HepG2 (cell line): ENCODE results near the gene PRKAR1A. TPM values are rescaled to one million over a fixed set of nuclear protein-coding genes. Genes with fewer than 3 reads are reported as not detected.

Experiments used
- CC2D1A ChIP-seq: sonication (generic); formaldehyde crosslinking; IDR thresholded peaks from 2 replicates; pipeline ENCODE4 v1.8.1; 2023; ENCODE audit warnings: mild to moderate bottlenecking, missing genetic modification reagents
- DZIP1 ChIP-seq: sonication (generic); formaldehyde crosslinking; IDR thresholded peaks from 2 replicates; pipeline ENCODE4 v1.5.0; 2020; ENCODE audit warnings: mild to moderate bottlenecking, missing genetic modification reagents
- E2F2 ChIP-seq: sonication (generic); formaldehyde crosslinking; IDR thresholded peaks from 2 replicates; pipeline ENCODE4 v1.4.0; 2020; ENCODE audit warnings: missing genetic modification reagents, borderline replicate concordance
- FOXK2 ChIP-seq: fragments of 450-650 bp; IDR thresholded peaks from 2 replicates; pipeline ENCODE4 v1.6.1; 2016
- LBX2 ChIP-seq: sonication (generic); formaldehyde crosslinking; IDR thresholded peaks from 2 replicates; pipeline ENCODE4 v1.5.0; 2020; ENCODE audit warnings: missing genetic modification reagents, mild to moderate bottlenecking, borderline replicate concordance
- MAFF ChIP-seq: IDR thresholded peaks from 2 replicates; pipeline ENCODE4 v1.6.1; 2011; ENCODE audit warnings: low read depth, low read length, improper control_type of control experiment
- NR2C2 ChIP-seq: sonication (generic); formaldehyde crosslinking; IDR thresholded peaks from 2 replicates; pipeline ENCODE4 v1.4.0; 2020; ENCODE audit warnings: missing genetic modification reagents, mild to moderate bottlenecking, moderate library complexity, borderline replicate concordance
- PAF1 ChIP-seq: IDR thresholded peaks from 2 replicates; pipeline ENCODE4 v1.6.1; 2016; ENCODE audit warnings: missing genetic modification reagents, missing compliant biosample characterization
- PRMT3 ChIP-seq: sonication (generic); formaldehyde crosslinking; IDR thresholded peaks from 2 replicates; pipeline ENCODE4 v1.8.1; 2022; ENCODE audit warnings: low read depth, mild to moderate bottlenecking, moderate library complexity, missing genetic modification reagents, borderline replicate concordance
- SPEN ChIP-seq: sonication (generic); formaldehyde crosslinking; IDR thresholded peaks from 2 replicates; pipeline ENCODE4 v1.5.1; 2020; ENCODE audit warnings: low read depth, mild to moderate bottlenecking, missing genetic modification reagents
- ZFP90 ChIP-seq: sonication (generic); formaldehyde crosslinking; IDR thresholded peaks from 2 replicates; pipeline ENCODE4 v1.8.0; 2022; ENCODE audit warnings: missing genetic modification reagents, mild to moderate bottlenecking, inconsistent platforms, borderline replicate concordance
- ZNF317 ChIP-seq: sonication (generic); formaldehyde crosslinking; IDR thresholded peaks from 2 replicates; pipeline ENCODE4 v1.5.0; 2020; ENCODE audit warnings: mild to moderate bottlenecking, missing genetic modification reagents
- ZNF646 ChIP-seq: sonication (generic); formaldehyde crosslinking; IDR thresholded peaks from 2 replicates; pipeline ENCODE4 v1.9.0; 2021; ENCODE audit warnings: mild to moderate bottlenecking, missing genetic modification reagents
- polyA plus RNA-seq, 8 experiments: library from polyadenylated mRNA; depleted of rRNA in 3 of 8; stranded (reverse) in 7 of 8; unstranded in 1 of 8; fragments of >200 nt; fragmentation: Illumina TruSeq in 4 of 8; extraction: Trizol in 4 of 8; gene quantifications; 2 replicates each; pipeline versions ENCODE4 v1.2.1 to v1.2.3, GENCODE V29; 2011 to 2016; ENCODE audit warnings: low read depth in 4 of 8, missing spikeins in 1 of 8, mixed read lengths in 1 of 8; ENCODE audit not compliant: insufficient read depth in 1 of 8
- total RNA-seq, 5 experiments: library from RNA; depleted of rRNA; stranded (reverse); fragments of >200 nt; fragmentation: Illumina TruSeq; extraction: Trizol; gene quantifications; 2 replicates each; pipeline ENCODE4 v1.2.3, GENCODE V29; 2016; ENCODE audit warnings: low read depth in 1 of 5

PRKAR1A gene
- total and polyA plus RNA-seq, 2 of the 13 experiments (the other 11 are each of a cell fraction or from before 2014, with no cell fraction given): 265 to 266 TPM

- 0 out of 2 replicates have a peak, but pooled peaks have one; percentile 6 for TF ChIP-seq PRMT3 (CRISPR knock-in tag)
- TF ChIP-seq ZNF317 (CRISPR knock-in tag): no peak
- no peak for TF ChIP-seq ZFP90 (CRISPR knock-in tag)
- no peak for TF ChIP-seq ZNF646 (CRISPR knock-in tag)
- TF ChIP-seq FOXK2: no peak
- TF ChIP-seq MAFF: no peak
- no peak for TF ChIP-seq DZIP1 (CRISPR knock-in tag)
- TF ChIP-seq E2F2 (CRISPR knock-in tag): peak; percentile 84; the same call in 1 of the 2 replicates
- no peak for TF ChIP-seq NR2C2 (CRISPR knock-in tag)
- TF ChIP-seq CC2D1A (CRISPR knock-in tag): no peak
- peak; percentile 69 for TF ChIP-seq SPEN (CRISPR knock-in tag)
- no peak for TF ChIP-seq LBX2 (CRISPR knock-in tag)
- no peak for TF ChIP-seq PAF1
These were observed at the start of gene PRKAR1A (continued) for GRCh38 chr17:68512247-68512959.
